Astrocyte (in vitro differentiated cells and primary cell): ENCODE data around the gene TNNI3K. TPM values are rescaled to one million over a fixed set of nuclear protein-coding genes. Genes with fewer than 3 reads are reported as not detected.

ENCODE experiments used
- DNase-seq: peaks from one replicate; pipeline ENCODE4 v3.0.0-alpha.2; 2010; ENCODE audit warnings: low read depth
- FAIRE-seq: peaks from 2 replicates; lab custom pipeline; 2011; peaks lifted over from hg19 to GRCh38; lab: Jason Lieb, UNC
- H2AFZ ChIP-seq: 2 replicates; pipeline ENCODE4 v1.6.0; 2012; ENCODE audit warnings: low read depth, low read length, inconsistent platforms
- H3K27ac ChIP-seq: 2 replicates; pipeline ENCODE4 v1.5.1; 2011; ENCODE audit warnings: low read depth, low read length, inconsistent platforms
- H3K27me3 ChIP-seq: 2 replicates; pipeline ENCODE4 v1.6.0; 2011; ENCODE audit warnings: low read length, inconsistent platforms; ENCODE audit not compliant: insufficient read depth
- H3K36me3 ChIP-seq: 2 replicates; pipeline ENCODE4 v1.5.1; 2011; ENCODE audit warnings: low read length, inconsistent platforms; ENCODE audit not compliant: insufficient read depth
- H3K4me1 ChIP-seq: 2 replicates; pipeline ENCODE4 v1.5.1; 2011; ENCODE audit warnings: low read length, inconsistent platforms; ENCODE audit not compliant: insufficient read depth
- H3K4me2 ChIP-seq: 2 replicates; pipeline ENCODE4 v1.6.0; 2012; ENCODE audit warnings: low read length, inconsistent platforms
- H3K4me3 ChIP-seq: 2 replicates; pipeline ENCODE4 v1.5.1; 2011; ENCODE audit warnings: low read depth, mild to moderate bottlenecking, low read length, inconsistent platforms; ENCODE audit not compliant: insufficient read depth
- H3K79me2 ChIP-seq: 2 replicates; pipeline ENCODE4 v1.6.0; 2012; ENCODE audit warnings: mild to moderate bottlenecking, low read length, inconsistent platforms; ENCODE audit not compliant: insufficient read depth
- H3K9ac ChIP-seq: 2 replicates; pipeline ENCODE4 v1.6.0; 2012; ENCODE audit warnings: mild to moderate bottlenecking, low read length, inconsistent platforms
- H3K9me3 ChIP-seq: 2 replicates; pipeline ENCODE4 v1.5.1; 2012; ENCODE audit warnings: low read depth, mild to moderate bottlenecking, low read length, inconsistent platforms; ENCODE audit not compliant: insufficient read depth
- H4K20me1 ChIP-seq: 2 replicates; pipeline ENCODE4 v1.6.0; 2012; ENCODE audit warnings: low read length, inconsistent platforms; ENCODE audit not compliant: insufficient read depth
- H3K27ac Mint-ChIP-seq: one replicate; pipeline ENCODE4 v1.8.0; 2021; ENCODE audit warnings: mild to moderate bottlenecking, mixed read lengths; ENCODE audit not compliant: unreplicated experiment
- H3K27me3 Mint-ChIP-seq: one replicate; pipeline ENCODE4 v1.8.0; 2021; ENCODE audit warnings: low read depth, mixed read lengths; ENCODE audit not compliant: unreplicated experiment
- H3K36me3 Mint-ChIP-seq: one replicate; pipeline ENCODE4 v1.8.0; 2021; ENCODE audit warnings: low read depth, mixed read lengths; ENCODE audit not compliant: unreplicated experiment
- H3K4me1 Mint-ChIP-seq: one replicate; pipeline ENCODE4 v1.8.0; 2021; ENCODE audit warnings: low read depth, mixed read lengths; ENCODE audit not compliant: unreplicated experiment
- H3K4me3 Mint-ChIP-seq: one replicate; pipeline ENCODE4 v1.8.0; 2021; ENCODE audit warnings: mild to moderate bottlenecking, moderate library complexity, mixed read lengths; ENCODE audit not compliant: unreplicated experiment
- H3K9me3 Mint-ChIP-seq: one replicate; pipeline ENCODE4 v1.8.0; 2021; ENCODE audit warnings: mild to moderate bottlenecking, mixed read lengths; ENCODE audit not compliant: unreplicated experiment
- EZH2 ChIP-seq: IDR thresholded peaks from 2 replicates; pipeline ENCODE4 v1.6.1; 2012; ENCODE audit warnings: mild to moderate bottlenecking, low read length, inconsistent platforms; ENCODE audit not compliant: insufficient read depth
- total RNA-seq: library from RNA; stranded (reverse); gene quantifications from 2 replicates; pipeline ENCODE4 v1.2.1, GENCODE V29; 2021
- TF ChIP-seq, protein P1 (sequence below): IDR thresholded peaks from 2 replicates; pipeline ENCODE4 v1.5.1; 2011; ENCODE audit warnings: low read depth, mild to moderate bottlenecking, inconsistent platforms, low read length, moderate library complexity; ENCODE audit not compliant: insufficient read depth

The TNNI3K gene
- total RNA-seq, 1 donor from 2014 or later, result 0.45 TPM

DNA sequence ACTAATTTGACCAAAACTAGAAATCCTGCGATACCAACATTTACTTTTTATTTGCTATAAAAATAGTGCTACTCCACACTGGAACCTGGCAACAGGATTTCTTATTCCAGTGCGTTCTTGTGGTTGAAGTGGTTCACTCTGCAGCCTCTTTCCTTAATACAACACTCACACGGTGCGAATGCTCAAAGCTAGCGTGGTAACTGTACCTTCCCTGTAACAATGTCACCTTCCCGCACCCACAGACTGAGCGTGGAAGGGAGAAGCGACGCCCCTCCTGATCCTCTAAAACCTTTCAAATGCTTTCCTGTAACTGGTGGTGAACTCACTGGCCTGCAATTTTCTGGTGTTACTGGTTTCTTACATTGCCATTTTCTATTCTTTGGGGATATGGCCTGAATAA lies 145.1 kb downstream of the TNNI3K start:
- no peak for DNase-seq
- H2AFZ ChIP-seq, result peak overlapping the region; percentile 18
- H3K27me3 ChIP-seq, result no peaks in the 10 kb centered on the region
- FAIRE-seq, result no peak
- H3K79me2 ChIP-seq, result no peaks in the 10 kb centered on the region
- no peaks in the 10 kb centered on the region for H4K20me1 ChIP-seq
- no peak overlapping the region for H3K27ac Mint-ChIP-seq
- no peak overlapping the region for H3K27ac ChIP-seq
- no peaks in the 10 kb centered on the region for H3K9me3 Mint-ChIP-seq
- H3K4me3 Mint-ChIP-seq, result no peak overlapping the region
- no peaks in the 10 kb centered on the region for H3K27me3 Mint-ChIP-seq
- H3K9me3 ChIP-seq, result no peaks in the 10 kb centered on the region
- H3K4me2 ChIP-seq, result no peak overlapping the region
- peaks cover 4% of the 10 kb centered on the region for H3K4me1 Mint-ChIP-seq
- no peak overlapping the region for H3K4me3 ChIP-seq
- no peaks in the 10 kb centered on the region for H3K36me3 ChIP-seq
- H3K36me3 Mint-ChIP-seq, result no peaks in the 10 kb centered on the region
- H3K9ac ChIP-seq, result no peak overlapping the region
- no peaks in the 10 kb centered on the region for H3K4me1 ChIP-seq
- TF ChIP-seq, protein P1, sequence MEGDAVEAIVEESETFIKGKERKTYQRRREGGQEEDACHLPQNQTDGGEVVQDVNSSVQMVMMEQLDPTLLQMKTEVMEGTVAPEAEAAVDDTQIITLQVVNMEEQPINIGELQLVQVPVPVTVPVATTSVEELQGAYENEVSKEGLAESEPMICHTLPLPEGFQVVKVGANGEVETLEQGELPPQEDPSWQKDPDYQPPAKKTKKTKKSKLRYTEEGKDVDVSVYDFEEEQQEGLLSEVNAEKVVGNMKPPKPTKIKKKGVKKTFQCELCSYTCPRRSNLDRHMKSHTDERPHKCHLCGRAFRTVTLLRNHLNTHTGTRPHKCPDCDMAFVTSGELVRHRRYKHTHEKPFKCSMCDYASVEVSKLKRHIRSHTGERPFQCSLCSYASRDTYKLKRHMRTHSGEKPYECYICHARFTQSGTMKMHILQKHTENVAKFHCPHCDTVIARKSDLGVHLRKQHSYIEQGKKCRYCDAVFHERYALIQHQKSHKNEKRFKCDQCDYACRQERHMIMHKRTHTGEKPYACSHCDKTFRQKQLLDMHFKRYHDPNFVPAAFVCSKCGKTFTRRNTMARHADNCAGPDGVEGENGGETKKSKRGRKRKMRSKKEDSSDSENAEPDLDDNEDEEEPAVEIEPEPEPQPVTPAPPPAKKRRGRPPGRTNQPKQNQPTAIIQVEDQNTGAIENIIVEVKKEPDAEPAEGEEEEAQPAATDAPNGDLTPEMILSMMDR, result no peak
- TF ChIP-seq EZH2, result no peak

DNA sequence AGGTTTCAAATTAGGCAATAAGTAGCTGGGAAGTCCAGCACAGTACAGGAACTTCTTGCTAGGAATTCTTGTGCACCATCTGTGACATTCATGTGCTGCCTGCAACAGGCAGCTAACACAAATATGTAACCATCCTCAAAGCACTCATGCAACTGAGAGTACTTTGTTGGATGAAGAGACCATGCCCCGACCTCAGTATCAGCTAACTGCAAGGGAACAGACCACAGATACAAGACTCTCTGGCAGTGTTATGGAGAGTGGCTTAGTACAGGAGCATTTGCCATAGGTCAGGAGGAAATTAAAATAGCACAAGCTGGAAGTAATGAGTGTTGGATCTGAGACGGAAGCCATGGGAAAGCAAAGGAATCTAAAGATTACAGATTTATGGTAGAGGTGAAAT lies 153.7 kb downstream of the TNNI3K start:
- no peak for TF ChIP-seq EZH2
- TF ChIP-seq, protein P1, result no peak
- Histone ChIP-seq H3K9ac (no peak overlapping the region), H3K79me2 (no peaks in the 10 kb centered on the region), H3K27ac (no peak overlapping the region), H3K4me2 (no peak overlapping the region), H3K9me3 (no peaks in the 10 kb centered on the region), H3K27me3 (no peaks in the 10 kb centered on the region), H2AFZ (no peak overlapping the region), H3K36me3 (no peaks in the 10 kb centered on the region), H4K20me1 (no peaks in the 10 kb centered on the region), H3K4me3 (no peak overlapping the region), H3K4me1 (no peaks in the 10 kb centered on the region)
- no peaks in the 10 kb centered on the region for H3K4me1 Mint-ChIP-seq
- H3K27me3 Mint-ChIP-seq, result no peaks in the 10 kb centered on the region
- no peak for FAIRE-seq
- H3K27ac Mint-ChIP-seq, result no peak overlapping the region
- no peak for DNase-seq
- H3K9me3 Mint-ChIP-seq, result no peaks in the 10 kb centered on the region
- H3K4me3 Mint-ChIP-seq, result no peak overlapping the region
- H3K36me3 Mint-ChIP-seq, result no peaks in the 10 kb centered on the region

DNA sequence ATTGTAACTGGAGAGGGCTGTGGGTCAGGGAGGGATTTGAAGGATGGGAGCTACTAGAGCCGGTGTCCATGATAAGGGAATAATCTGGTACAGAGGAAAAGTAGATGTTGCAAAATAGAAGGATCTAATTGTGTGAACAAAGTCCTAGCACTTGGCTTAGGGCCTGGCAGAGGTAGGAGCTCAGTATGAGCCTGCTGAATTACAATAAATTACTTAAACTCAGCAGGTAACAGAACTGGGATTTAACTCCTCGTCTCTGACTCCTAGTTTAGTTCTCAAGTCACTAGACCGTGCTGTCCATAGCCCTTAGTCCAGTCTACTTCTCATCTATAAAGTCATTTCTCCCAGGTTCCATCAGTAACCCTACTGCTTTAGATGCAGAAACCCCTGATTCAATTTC lies 157.0 kb downstream of the TNNI3K start:
- TF ChIP-seq EZH2, result no peak
- TF ChIP-seq, protein P1, result no peak
- Histone ChIP-seq H2AFZ (no peak overlapping the region), H3K9me3 (no peaks in the 10 kb centered on the region), H3K79me2 (no peaks in the 10 kb centered on the region), H4K20me1 (no peaks in the 10 kb centered on the region), H3K27me3 (no peaks in the 10 kb centered on the region), H3K27ac (no peak overlapping the region), H3K36me3 (no peaks in the 10 kb centered on the region), H3K4me1 (no peaks in the 10 kb centered on the region), H3K9ac (no peak overlapping the region), H3K4me2 (no peak overlapping the region), H3K4me3 (no peak overlapping the region)
- FAIRE-seq (no peak), DNase-seq (no peak)
- H3K4me1 Mint-ChIP-seq, result peaks cover 17% of the 10 kb centered on the region
- no peak overlapping the region for H3K27ac Mint-ChIP-seq
- no peaks in the 10 kb centered on the region for H3K36me3 Mint-ChIP-seq
- no peaks in the 10 kb centered on the region for H3K9me3 Mint-ChIP-seq
- H3K4me3 Mint-ChIP-seq, result no peak overlapping the region
- no peaks in the 10 kb centered on the region for H3K27me3 Mint-ChIP-seq
